RWPE2 (cell line): ENCODE results near the gene ODF4.

Source experiments
- ATAC-seq: fragments of 200-7000 bp; cut with Tn5 transposase; 3 replicates; pipeline ENCODE4 v1.9.1; 2021; ENCODE audit warnings: low read depth
- DNase-seq: peaks from one replicate; pipeline ENCODE4 v3.0.0-alpha.2; 2020; ENCODE audit warnings: low spot score
- H3K27ac ChIP-seq: fragments of 450-650 bp; 2 replicates; pipeline ENCODE4 v1.5.1; 2017; ENCODE audit warnings: mild to moderate bottlenecking; ENCODE audit not compliant: poor library complexity, severe bottlenecking
- H3K27me3 ChIP-seq: fragments of 250-450 bp; sonication (Bioruptor Pico); 2 replicates; pipeline ENCODE4 v1.5.1; 2021; ENCODE audit warnings: mild to moderate bottlenecking, moderate library complexity; ENCODE audit not compliant: insufficient read depth, poor library complexity, severe bottlenecking
- H3K36me3 ChIP-seq: fragments of 250-450 bp; sonication (Bioruptor Pico); 2 replicates; pipeline ENCODE4 v1.5.1; 2020; ENCODE audit warnings: low read depth, mild to moderate bottlenecking, moderate library complexity
- H3K4me1 ChIP-seq: fragments of 250-450 bp; sonication (Bioruptor Pico); 2 replicates; pipeline ENCODE4 v1.5.1; 2021; ENCODE audit warnings: mild to moderate bottlenecking, moderate library complexity; ENCODE audit not compliant: insufficient read depth, poor library complexity, severe bottlenecking
- H3K4me3 ChIP-seq: fragments of 250-450 bp; sonication (Bioruptor Pico); 2 replicates; pipeline ENCODE4 v1.5.1; 2021; ENCODE audit warnings: mild to moderate bottlenecking, moderate library complexity; ENCODE audit not compliant: severe bottlenecking
- H3K9me3 ChIP-seq: fragments of 250-450 bp; sonication (Bioruptor Pico); 2 replicates; pipeline ENCODE4 v1.5.1; 2021; ENCODE audit warnings: mild to moderate bottlenecking, moderate library complexity; ENCODE audit not compliant: severe bottlenecking
- TF ChIP-seq, protein P1 (sequence below): fragments of 450-650 bp; IDR thresholded peaks from one replicate; pipeline ENCODE4 v1.5.1; 2017; ENCODE audit warnings: mild to moderate bottlenecking, moderate library complexity; ENCODE audit not compliant: poor library complexity, severe bottlenecking

Gene ODF4

GRCh38 chr17:8339540-8339939 is at the start of gene ODF4:
Gene ODF4, plus strand, starts transcription at chr17:8339840. Its CDS starts 212 bp downstream, at chr17:8340052.
- no peak within 1 kb of the TSS for H3K27ac ChIP-seq
- ATAC-seq (no peak), DNase-seq (no peak)
- H3K27me3 ChIP-seq: no peaks in the 10 kb centered on the region
- no peaks in the 10 kb centered on the region for H3K36me3 ChIP-seq
- no peaks in the 10 kb centered on the region for H3K9me3 ChIP-seq
- H3K4me1 ChIP-seq: no peaks in the 10 kb centered on the region
- TF ChIP-seq, protein P1, sequence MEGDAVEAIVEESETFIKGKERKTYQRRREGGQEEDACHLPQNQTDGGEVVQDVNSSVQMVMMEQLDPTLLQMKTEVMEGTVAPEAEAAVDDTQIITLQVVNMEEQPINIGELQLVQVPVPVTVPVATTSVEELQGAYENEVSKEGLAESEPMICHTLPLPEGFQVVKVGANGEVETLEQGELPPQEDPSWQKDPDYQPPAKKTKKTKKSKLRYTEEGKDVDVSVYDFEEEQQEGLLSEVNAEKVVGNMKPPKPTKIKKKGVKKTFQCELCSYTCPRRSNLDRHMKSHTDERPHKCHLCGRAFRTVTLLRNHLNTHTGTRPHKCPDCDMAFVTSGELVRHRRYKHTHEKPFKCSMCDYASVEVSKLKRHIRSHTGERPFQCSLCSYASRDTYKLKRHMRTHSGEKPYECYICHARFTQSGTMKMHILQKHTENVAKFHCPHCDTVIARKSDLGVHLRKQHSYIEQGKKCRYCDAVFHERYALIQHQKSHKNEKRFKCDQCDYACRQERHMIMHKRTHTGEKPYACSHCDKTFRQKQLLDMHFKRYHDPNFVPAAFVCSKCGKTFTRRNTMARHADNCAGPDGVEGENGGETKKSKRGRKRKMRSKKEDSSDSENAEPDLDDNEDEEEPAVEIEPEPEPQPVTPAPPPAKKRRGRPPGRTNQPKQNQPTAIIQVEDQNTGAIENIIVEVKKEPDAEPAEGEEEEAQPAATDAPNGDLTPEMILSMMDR: no peak
- H3K4me3 ChIP-seq: no peak within 1 kb of the TSS

- peaks cover 4% of the 10 kb centered on the region for H3K4me1 ChIP-seq
These were observed 49.6 kb upstream of the ODF4 start for GRCh38 chr17:8290043-8290442.

GRCh38 chr17:8292639-8293395 is 46.8 kb upstream of the ODF4 start:
- Histone ChIP-seq H3K27me3 (no peaks in the 10 kb centered on the region), H3K4me1 (no peaks in the 10 kb centered on the region), H3K9me3 (no peaks in the 10 kb centered on the region), H3K27ac (no peak overlapping the region), H3K4me3 (no peak overlapping the region), H3K36me3 (peaks cover 5% of the 10 kb centered on the region; the same call in 1 of the 2 replicates)
- DNase-seq (no peak), ATAC-seq (no peak)
- TF ChIP-seq, protein P1: no peak

More at GRCh38 chr17:8290043-8290442, 49.6 kb upstream of the ODF4 start:
- H3K27me3 ChIP-seq: no peaks in the 10 kb centered on the region
- TF ChIP-seq, protein P1: no peak
- no peak for ATAC-seq
- no peak overlapping the region for H3K4me3 ChIP-seq
- H3K36me3 ChIP-seq: peaks cover 5% of the 10 kb centered on the region; the same call in 1 of the 2 replicates
- no peaks in the 10 kb centered on the region for H3K9me3 ChIP-seq
- no peak for DNase-seq
- no peak overlapping the region for H3K27ac ChIP-seq

DNA sequence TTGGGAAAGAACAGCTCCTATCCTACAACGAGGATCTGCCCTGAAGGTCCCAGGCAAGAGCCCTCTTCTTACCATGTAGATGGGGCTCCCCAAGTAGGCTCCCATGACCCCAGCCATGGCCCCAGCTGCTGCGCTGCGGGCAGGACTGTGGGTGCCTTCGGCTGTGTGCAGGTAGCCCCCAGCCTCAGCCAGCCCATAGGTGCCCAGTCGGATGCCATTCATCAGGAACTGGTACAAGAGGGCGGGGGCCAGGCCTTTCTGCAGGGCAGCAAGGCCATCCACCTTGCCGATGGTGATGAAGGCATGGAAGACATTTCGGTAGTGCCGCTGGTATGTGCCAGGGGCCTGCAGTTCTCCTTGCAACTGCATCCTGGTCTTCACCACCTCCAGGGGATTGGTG is 45.3 kb upstream of the ODF4 start:
- DNase-seq (no peak), ATAC-seq (no peak)
- no peaks in the 10 kb centered on the region for H3K9me3 ChIP-seq
- H3K36me3 ChIP-seq: peaks cover 5% of the 10 kb centered on the region; the same call in 1 of the 2 replicates
- no peak overlapping the region for H3K27ac ChIP-seq
- no peaks in the 10 kb centered on the region for H3K4me1 ChIP-seq
- TF ChIP-seq, protein P1: no peak
- H3K27me3 ChIP-seq: no peaks in the 10 kb centered on the region
- no peak overlapping the region for H3K4me3 ChIP-seq

GRCh38 chr17:8294814-8295316 is 44.8 kb upstream of the ODF4 start:
- Histone ChIP-seq H3K27me3 (no peaks in the 10 kb centered on the region), H3K27ac (peak overlapping the region; percentile 68), H3K4me1 (no peaks in the 10 kb centered on the region), H3K4me3 (peak overlapping the region; percentile 58), H3K36me3 (peaks cover 2% of the 10 kb centered on the region; the same call in 1 of the 2 replicates), H3K9me3 (no peaks in the 10 kb centered on the region)
- TF ChIP-seq, protein P1: no peak
- DNase-seq (no peak), ATAC-seq (peak; percentile 24)
